Bone marrow (tissue), 2 donors: ENCODE measurements around the gene VGLL4.
"Not testable (repeated sequence)": the region's sequence is repeated elsewhere in the genome, so short reads cannot be mapped to it uniquely, and the experiment has no call there.

Experiments used
- DNase-seq, 2 donors: peaks; one replicate each; lab custom pipeline; 2025; lab: John Stamatoyannopoulos, UW

The VGLL4 gene

DNA sequence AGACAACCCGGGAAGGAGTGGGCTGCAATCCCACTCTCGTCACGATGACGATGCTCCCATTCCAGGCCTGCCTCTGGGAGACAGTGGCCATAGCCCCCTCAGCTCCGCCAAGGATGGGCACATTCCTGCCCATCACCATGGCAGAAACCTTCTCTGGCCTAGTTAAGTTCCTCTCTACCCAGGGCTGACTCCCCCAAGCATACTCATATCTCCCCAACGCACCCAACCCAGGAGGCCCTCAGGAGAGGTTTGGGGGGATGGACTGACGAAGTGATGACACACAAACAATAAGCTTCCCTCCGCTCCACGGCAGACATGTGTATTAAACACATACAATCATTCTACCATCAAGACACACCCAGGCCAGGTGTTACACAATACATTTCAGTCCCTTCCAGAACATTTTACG lies 60.1 kb downstream of the VGLL4 start:
- DNase-seq: no peak

DNA sequence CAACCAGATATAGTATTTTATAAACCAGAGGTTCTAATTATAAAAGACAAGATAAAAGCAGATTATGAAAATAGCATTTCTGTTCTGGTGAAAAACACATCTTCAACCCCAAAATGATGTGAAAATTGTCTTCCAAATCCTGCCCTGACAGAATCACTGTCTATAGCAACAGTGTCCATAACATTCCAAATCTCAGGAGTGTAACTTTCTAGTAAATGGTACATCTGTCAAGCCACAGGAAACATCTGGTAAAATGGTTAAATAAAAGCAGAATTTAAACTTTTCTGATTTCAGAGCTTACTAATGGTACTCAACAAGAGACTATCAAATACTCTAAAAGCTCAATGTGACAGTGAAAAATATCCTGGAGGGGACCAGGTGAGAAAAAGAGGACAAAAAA lies 60.5 kb downstream of the VGLL4 start:
- peak in 1 of 2 donors; percentile 10 for DNase-seq

DNA sequence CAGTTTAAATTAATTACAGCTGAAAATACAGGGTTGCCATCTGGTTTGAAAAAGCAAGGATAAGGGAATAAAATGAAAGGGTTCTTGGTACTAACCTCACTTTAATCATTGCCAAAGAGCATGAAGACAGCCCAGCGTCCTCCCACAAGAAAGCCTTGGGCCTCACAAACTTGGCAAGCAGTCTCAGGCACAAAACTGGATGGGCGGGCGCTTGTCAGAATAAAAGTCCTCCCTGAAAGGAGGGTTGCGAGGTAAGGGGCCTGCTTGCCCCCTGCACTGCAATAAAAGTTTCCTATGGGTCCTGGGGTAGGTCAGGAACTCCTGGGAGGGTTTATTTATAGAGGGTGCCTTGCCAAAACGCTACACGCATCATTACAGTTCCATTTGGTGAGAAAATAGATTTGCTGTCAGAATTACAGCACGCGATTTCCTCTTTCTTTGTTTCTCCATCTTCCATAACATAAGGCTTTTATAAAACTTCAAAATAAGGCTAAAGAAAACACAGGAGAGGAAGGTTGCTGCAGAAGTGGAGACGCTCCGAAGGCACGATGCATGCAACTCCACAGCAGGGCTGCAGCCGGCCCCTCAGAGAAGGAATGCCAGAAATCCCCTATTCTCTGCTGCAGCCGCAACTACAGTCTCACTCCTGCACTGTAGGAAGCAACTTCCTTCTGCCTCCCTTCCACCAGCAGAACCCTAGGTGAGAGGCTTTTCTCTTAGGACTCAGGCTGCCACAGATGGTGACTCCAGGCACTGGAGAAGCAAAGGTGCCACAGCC lies 61.3 kb downstream of the VGLL4 start:
- peak in 1 of 2 donors; percentile 16 for DNase-seq

DNA sequence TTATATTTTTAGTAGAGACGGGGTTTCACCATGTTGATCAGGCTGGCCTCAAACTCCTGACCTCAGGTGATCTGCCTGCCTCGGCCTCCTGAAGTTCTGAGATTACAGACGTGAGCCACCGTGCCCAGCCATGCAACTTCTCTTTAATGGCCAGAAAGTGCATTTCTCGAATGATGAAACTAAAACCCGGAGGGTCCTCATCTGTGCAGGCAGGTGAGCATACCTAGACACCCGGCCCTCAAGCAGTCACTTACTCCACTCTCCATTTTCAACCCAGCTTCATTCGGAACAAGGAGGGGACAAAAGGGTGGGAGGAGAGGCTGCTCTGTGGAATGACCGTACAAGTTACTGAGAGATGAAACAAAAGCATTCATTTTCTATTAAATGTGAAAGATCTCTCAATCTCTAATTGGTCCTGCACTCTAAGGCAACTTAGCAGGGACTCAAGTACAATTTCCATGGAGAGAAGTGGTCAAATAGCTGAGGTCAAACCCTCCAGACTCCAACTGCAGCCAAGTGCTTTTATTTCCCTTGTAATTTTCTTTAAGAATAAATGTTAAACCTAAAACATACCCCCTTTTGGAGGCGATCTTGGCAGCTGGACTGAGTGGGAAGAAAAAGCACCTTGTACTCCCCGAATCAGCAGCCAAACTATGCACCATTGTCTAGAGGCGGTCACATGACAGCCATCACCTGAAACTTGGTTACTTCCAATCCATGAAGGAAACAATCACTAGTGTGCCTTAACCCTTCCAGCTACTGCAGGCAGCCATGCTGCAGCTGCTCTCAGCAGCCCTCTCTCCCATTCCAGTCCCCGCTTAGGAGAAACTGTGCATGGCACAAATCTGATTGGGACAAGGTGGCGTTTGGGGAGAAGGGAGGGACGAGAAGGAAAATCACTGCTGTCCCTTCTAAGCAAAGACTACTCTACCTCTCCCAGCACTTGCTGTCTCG lies 62.2 kb downstream of the VGLL4 start:
- no peak for DNase-seq

DNA sequence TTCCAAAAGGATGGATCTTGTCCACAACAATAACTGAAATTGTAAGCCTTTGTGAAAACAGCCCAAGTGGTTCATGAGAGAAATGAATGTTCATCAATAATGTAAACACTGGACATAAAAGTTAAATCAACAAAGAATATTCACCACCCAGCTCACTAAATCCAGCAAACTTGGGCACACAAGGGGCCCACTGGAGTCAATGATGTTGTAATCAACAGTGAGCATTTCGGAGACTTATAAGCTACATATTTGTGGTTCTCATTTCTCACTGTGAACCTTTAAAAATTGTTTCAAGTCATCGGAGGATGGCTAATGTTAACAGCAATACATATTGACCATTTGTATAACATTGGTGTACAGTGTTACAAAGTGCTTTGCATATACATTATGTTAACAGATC lies 63.1 kb downstream of the VGLL4 start:
- DNase-seq: no peak

DNA sequence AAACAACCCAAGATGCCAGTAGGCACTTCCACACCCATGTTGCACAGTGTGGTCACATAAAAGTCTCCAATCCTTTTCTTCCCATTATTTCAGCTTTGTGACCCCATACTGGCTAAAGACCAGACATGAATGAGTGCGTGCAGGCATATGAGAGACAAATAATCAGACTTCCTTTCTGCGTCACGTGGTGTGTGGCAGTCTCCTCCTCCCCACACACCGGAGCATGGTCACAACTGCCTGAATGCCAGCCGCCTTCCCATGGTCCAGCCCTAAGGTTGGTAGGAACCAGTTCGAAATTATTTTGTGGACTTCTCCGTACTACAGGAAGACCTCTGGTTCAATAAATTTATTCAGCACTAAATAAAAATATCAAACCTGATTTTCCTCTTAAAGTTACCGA lies 65.5 kb downstream of the VGLL4 start:
- no peak for DNase-seq

DNA sequence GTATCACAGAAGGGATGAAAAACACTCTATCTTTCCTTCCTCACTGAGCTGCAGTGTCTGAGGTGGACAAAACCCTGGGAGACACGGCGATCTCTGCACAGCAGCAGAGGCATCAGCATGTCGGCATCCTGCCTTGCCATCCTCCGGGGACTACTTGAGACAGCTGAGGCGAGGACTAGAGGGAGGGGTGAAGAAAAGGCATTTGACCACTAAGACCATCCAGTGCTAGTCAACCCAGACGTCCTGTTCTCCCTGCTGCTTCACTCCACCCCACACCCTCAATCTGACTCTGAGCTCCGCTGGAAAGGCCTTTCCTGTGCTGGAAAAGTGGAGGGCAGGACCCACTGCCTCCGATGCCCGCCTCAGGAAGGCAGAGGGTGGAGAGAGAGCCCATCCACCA lies 67.3 kb downstream of the VGLL4 start:
- DNase-seq: no peak

DNA sequence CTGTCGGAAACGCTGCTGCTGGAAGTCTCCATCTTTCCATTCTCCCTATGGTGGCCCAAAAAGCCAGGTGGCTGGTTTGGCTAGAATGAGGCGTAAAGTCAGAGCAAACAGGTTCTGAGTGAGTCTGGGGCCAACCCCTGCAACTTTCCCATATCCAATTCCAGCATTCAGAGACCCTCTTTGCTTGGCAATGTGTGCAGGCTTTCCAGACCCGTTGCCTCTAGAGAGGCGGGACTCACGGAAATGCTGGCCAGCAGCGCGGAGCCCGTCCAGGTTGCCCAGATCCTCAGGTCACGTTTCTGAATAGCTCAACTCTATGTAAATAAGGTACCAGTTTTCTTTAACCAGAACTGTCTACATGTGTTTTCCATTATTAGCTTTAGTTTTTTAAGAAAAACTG lies 68.0 kb downstream of the VGLL4 start:
- DNase-seq: no peak

DNA sequence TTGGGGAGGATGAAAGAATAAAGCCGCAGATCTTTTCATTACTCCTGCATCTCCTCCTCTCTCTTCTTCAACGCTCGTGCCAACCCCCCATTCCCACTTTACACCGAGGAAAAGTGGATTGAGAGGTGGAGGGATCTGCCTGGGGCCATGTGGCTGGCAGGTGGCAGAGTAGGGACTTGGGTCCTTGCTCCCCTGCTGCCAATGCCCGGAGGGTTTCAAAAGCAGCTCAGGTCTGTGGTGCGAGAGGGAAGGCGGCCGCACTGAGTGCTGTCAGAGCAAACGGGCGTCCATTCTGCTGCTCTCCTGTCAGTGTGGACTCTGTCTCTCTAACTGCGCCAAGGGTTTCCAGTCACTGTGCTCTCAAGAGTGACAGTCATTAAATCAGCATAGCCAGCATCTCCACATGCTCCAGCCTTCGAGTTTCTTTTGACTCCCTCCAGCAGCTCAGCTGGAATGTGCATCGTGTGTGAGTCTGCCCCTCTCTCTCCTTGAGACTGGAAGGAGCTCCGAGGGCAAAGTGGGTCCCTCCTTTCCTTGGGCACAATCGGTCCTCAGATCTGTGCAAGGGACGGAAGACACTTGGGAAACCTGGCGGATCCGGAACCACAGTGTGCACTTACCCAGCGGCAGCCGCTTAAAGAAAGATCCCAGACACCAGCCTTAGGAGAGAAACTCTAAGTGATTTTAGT lies 68.6 kb downstream of the VGLL4 start:
- no peak for DNase-seq

DNA sequence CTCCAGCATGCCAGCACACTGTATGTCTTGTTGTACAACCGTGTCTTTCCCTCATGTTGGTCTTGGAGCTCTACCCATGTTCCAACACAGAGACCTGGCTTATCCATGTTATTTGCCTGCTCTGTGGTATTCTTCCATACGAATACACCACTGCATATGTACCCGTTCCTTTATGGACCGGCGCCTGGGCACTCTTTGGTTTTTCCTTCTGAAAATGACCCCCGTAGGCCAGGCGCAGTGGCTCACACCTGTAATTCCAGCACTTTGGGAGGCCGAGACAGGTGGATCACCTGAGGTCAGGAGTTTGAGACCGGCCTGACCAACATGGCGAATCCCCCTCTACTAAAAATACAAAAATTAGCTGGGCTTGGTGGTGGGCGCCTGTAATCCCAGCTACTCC lies 71.1 kb downstream of the VGLL4 start:
- DNase-seq: not testable (repeated sequence)

DNA sequence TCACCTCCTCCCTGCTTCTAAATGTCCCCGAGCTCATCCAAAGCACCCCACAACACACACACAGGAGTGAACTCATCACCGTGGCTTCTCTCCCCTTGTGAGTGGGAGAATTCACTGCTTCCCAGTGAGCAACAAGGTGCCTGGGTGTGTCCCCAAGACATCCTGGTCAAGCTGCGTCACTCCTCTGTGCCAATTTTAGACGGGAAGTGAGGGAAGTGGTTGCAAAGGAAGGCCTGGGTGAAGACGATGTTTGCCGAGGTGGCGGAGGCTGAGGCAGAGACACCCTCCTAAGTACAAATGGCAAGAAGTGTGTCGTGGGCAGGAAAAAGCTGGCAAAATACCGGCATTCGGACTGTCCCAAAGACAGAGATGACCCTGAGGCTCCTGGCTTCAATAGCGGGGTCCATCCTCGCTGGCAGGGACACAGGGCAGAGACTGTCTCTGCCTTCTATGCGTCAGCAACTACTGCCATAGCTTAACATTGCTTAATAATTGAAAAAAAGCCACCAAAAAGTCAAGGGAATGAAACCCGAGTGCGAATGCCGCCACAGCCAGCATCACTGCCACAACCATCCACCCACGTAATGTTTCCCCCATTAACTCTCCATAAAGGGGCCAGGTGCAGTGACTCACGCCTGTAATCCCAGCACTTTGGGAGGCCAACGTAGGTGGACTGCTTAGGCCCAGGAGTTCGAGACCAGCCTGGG lies 72.8 kb downstream of the VGLL4 start:
- DNase-seq: no peak

DNA sequence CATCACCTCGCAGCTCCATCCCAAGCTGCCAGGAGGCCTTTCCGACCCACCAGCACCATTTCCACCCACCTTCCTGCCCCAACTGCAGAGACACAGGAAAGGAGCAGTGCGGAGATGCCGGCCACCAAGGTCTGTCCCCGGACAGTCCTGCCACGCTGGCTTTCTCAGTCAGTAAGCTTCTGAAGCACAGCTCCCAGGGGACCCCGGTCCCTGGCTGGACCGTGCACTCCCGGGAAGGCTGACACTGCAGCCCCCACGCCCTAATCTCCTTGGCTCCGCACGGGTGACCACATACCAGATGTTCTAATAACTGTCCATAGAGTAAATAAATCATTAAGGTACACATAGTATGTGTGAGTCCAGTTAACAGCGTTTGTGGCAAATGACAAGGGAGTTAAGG lies 73.5 kb downstream of the VGLL4 start:
- no peak for DNase-seq

DNA sequence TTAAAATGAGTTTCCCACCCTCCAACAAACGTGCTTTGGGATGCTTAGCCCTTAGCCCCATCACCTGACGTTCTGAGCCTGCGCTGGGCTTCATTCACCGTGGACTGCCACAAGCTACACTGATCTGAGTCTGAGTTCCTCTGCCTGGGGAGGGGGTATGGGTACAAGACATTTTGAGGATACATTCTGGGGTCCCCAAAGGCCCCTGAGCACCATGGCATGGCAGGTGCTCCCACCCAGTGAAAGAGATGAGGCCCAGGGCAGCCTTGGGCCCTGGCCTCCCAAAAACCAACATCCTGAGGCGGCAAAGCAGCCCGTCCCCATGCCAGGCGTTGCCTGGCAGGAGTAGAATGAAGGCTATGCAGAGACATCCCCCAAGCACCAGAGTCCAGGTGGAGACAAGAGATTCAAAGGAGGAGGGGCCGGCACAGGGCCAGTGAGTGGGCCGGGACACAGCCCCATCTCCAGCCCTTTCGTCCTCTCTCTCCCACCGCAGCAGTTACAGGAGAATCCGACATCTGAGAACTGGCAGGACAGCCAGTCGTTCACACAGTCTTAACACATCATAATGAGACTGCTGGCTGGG lies 74.5 kb downstream of the VGLL4 start:
- DNase-seq: no peak

DNA sequence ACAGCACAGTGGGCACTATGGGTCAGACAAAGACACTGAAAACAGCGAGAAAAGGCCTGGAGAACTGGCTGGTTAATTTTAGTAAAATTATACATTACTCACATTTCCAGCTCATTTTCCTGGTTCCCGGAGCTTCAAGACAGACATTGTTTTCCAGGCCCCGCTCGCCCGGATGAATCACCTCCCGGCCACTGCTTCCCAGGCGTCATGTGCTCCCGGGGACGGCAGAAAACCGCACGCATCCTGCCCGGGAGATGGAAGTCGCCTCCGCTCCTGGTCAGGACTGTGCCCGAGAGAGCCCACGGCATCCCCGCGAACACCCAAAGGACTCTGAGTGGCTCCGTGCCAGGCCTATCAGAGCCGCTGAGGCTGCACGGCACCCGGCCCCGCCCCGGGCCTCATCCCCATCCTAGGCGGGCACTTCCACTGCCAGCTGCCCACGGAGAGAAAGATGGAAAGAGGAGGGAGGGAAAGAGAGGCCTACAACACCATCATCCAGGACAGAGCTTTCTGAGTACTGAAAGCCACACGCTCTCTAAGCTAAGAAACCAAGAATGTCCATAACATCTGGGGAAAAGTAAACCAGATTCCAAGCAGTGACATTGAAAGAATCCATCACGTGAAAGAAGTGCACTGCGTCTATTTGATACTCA lies 75.1 kb downstream of the VGLL4 start:
- DNase-seq: no peak

DNA sequence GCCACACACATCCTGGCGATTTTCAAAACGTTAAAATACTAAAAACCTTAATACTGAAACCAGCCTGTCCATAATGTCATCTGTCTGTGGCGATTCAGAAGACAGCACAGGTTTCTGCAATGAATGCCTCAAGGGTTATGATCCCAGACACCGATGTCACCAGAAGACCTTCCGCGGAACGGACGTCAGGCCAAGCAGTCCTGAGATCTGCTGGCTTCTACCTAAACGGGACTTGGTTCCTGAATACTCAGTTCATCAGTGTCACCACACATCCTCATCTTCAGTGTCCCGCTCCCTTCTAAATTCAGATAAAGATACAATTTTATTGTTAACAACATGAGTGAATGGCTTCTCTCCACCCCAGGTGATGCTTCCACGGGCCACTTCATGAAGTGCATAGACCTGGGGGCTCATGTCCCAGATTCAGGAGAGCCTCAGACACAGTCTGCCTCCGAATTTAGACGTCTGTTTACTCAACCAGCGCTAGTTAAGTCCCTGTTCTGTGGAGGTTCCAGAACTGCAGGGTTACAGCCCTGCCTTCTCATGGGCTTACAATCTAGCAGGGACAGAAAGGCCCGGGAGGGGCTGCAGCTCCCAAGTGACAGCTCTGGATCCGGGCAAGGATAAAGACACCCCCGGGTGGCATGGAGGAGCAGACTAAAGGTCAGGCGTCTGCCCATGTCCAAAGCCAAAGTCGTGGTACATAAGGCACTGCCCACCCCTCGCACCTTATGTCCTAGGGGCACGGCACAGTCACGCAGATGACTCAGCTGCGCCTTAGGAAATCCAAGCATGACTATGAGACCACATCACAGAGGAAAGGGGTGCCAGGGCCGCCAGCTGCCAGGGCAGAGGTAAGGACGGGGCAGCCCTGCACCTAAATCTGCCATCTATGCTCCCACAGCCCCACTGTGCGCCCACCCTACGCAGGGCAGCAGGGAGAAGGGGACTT lies 75.9 kb downstream of the VGLL4 start:
- no peak for DNase-seq

DNA sequence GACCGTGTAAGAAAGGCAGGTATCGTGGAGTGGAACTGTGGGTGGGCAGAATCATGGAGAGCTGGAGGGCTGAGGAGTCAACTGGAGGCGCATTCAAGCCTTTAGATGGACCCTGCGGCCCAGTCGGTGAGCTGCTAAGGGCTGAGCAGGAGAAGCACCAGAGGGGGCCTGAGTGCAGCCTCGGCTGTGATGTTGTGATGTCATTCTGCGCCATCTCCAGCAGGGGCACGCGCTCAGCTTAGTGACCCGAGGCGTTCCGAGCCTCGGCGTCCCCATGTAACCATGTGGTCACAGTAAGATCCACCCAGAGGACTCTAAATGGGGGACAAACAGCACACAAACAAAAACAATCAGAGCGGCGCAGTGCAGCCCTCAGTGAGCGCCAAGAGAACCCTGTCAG lies 76.8 kb downstream of the VGLL4 start:
- DNase-seq: no peak

DNA sequence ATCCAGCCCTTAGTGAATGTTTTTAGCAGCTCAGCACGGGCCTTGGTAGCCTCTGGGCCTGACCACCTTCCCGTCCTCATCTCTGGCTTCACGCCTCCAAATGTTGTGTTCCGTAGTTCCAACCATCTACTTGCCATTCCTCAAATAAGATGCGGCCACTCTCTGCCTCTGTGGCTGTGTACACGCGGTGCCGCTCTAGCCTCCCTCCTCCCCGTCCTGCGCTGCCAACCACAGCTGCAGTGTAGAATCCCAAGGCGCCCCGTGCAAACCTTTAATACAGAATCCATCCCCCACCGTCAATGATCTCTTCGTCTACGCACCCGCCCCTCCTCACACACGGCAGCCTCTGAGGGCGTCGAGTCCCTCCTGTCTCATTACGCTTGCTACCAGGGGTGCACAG lies 77.2 kb downstream of the VGLL4 start:
- DNase-seq: no peak

DNA sequence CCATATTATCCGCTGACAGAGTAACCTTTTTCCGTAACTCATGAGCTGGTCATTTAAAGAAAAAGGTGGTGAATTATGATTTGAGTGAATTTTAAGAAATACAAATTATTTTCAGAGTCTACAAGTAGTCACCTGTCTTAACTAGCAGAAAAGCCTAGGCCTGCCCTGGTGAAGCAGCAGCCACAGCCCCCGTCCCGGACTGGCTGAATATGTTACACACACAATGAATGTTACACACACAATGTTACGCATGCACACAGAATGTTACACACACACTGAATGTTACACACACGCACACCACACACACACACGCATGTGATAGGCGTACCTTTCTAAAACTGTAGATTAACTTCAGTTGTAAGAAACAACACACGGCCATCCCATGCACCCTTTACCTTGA lies 77.8 kb downstream of the VGLL4 start:
- no peak for DNase-seq

DNA sequence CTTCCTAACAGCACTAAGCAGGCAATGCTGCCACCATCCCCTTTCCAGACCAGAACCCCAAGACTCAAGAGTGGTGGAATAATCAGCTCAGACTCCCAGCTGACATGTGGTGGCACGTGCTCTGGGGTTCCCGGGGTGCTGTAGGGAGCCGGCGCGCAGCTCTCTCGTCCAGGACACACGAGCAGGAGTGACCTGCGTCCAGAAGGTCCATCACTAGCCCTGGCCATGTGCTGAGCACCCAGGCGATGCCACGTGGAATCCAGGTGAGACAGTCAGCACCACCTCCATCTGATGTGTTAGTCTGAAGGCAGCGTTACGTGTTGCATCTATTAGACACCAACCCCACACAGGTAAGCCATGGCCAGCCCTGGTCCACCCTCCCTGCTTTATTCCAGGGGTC lies 78.2 kb downstream of the VGLL4 start:
- DNase-seq: no peak

DNA sequence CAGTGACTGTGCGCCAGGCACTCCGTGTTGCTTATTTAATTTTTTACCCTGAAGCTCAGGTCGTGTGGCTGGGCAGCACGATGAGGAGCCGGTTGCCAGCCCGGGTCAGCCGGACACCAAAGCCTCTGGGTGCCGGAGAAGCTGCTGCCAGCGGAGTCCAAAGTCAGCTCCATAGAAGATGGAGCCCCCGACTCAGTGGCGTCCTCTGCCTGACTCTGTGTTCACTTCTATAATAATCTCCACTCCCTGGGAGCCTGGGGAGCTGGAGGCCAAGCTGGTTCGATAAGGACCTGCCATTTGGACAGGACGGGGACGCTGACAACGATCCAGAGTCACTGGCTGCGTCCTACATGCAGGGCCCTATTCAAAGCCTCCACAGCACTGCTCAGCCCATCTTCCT lies 78.6 kb downstream of the VGLL4 start:
- DNase-seq: no peak
